Loucy (cell line): ENCODE measurements around the gene CEP83.

Source experiments
- CTCF ChIP-seq: fragments of 200-600 bp; sonication (generic); conservative IDR thresholded peaks from 2 replicates; pipeline ENCODE4 v1.5.1; 2014; ENCODE audit warnings: mild to moderate bottlenecking, antibody characterized with exemption, low read length
- EZH2phosphoT487 ChIP-seq: fragments of 200-600 bp; IDR thresholded peaks from 2 replicates; pipeline ENCODE4 v1.6.1; 2018; ENCODE audit warnings: antibody characterized with exemption, mild to moderate bottlenecking, moderate library complexity, borderline replicate concordance

- no peak for TF ChIP-seq CTCF
- no peak for TF ChIP-seq EZH2phosphoT487
These were observed 139.6 kb downstream of the CEP83 start for GRCh38 chr12:94320109-94320508.
